NCI-H1436 treated with DMSO at 0.1 percent for 48 hours (cell line): ENCODE data around the gene SYNJ1.
"Not testable (repeated sequence)": the region's sequence is repeated elsewhere in the genome, so short reads cannot be mapped to it uniquely, and the experiment has no call there.

Experiments used
- DNase-seq: peaks from one replicate; lab custom pipeline; 2025; lab: John Stamatoyannopoulos, UW

The SYNJ1 gene

DNA sequence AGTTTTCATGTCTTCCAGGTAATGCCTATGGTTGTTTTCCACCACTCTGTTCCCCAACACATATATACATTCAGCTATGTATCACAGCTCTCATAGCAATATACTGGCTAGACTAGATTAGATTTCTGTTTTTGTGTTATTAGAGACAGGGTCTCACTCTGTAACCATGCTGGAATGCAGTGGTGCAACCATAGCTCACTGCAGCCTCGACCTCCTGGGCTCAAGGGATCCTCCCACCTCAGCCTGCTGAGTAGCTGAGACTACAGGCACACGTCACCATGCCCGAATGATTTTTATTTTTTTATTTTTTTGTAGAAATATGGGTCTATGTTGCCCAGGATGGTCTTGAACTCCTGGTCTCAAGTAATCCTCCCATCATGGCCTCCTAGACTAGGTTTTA lies 37.7 kb downstream of the SYNJ1 start:
- no peak for DNase-seq

DNA sequence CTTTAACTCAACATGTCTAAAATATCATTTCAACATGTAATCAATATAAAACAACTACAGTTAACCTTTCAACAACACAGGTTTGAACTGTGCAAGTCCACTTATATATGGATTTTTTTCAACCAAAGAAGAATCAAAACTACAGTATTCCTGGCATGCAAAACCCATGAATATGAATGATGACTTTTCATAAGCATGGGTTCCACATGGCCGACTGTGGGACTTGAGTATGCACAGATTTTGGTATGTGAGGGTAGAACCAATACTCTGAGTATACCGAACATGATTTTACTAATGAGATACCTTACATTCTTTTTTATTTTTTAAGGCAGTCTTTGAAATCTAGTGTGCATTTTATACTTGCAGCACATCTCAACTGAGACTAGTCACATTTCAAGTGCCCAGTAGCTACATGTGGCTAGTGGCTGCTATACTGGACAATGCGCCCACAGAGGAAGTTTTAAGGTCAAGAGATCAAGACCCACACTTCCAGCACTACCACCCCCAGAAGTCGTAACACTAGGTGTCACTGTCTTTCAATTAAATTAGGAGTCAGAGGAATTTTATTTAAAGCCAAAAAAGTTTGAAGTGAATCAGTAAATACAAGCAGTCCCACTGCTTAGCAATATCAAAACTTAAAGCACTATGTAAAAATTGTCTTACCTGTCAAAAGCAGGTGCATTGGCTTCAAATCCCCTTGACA lies 40.0 kb downstream of the SYNJ1 start:
- DNase-seq: no peak

DNA sequence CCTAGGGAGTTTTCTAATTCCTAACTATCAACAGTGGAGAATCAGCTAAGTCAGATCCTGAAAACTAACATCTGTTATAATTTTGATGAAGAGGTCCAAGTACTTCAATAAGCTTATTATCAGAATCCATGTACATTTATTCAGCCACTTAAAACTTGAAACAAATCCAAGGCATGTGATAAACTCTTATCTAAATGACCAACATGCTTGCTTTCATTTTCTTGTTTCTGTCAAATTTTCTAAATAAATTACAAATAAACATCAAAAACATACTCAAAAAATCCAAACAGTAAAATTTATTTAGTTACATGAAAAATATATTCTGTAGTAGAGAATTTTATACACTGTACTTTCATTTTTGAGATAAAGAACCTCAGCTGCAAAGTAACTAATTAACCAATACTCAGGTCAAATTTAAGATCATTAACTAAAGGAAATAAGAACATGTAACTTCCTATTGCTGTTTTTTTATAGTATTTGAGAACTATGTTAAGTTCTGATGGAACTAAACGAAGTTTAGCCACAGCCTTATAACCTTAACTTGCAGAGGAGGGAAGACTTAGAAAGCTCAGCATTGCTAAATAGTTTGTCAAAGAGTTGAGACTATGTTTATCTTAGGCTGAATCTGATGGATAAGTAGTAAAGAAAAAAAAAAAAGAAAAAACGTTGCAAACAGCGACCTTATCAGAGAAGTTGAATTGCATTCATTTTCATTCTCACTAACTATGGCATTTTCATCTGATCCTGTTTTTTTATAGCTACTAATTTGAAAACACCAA lies 44.9 kb downstream of the SYNJ1 start:
- no peak for DNase-seq

DNA sequence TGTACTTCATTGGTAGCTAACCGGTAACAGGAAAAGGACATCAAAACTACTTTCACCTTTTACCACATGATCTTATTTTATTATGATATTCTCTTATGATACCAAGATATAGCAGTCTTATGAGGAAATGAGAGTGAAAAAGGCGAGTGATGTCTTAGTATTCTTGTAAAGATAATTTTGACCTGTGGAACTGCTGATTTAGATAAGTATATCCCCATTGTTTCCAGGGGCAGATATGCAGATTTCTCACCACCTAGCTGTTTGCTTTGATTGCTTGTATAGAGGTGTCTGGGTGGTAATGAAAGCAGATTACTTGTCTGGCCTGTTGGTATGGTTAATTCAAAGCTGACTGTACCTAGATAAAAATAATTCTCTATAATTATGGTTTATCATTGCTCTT lies 53.1 kb downstream of the SYNJ1 start:
- no peak for DNase-seq

DNA sequence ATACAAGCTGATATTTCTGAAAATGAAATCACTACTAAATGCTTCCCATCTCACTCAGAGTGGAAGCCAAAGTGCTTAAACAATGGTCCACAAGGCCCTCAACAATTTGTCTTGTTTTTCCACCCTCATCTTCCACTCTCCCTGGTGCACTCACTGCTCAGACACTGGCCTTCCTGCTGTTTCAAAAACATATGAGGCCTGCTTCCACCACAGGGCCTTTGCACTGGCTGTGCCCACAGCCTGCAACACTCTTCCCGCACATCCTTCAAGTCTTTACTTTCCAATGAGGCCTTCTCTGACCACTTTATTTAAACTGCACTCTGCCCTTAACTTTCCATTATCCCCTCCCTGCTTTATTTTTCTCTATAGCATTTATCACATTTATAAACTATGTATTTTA lies 53.8 kb downstream of the SYNJ1 start:
- no peak for DNase-seq

DNA sequence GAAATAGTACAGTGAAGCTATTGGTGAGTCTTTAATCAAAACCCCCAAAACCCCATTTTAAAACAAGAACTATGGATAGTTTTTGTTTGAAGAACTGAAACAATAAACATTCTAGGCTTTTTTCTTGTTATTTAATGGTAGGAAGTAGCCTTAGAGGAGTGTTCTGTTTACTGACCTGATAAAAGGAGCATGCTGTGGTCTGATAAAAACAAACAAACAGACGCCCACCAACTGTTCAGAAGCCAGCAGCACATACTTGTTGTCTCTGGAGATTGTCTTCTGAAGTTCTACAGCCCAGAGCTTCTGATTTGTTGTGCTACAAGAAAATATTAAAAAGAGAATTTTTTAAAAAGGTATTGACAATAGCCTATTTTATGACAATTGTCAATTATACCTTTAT lies 61.6 kb downstream of the SYNJ1 start:
- DNase-seq: no peak

- DNase-seq: not testable (repeated sequence)
Measured at GRCh38 chr21:32664095-32664494, 63.7 kb downstream of the SYNJ1 start.

DNA sequence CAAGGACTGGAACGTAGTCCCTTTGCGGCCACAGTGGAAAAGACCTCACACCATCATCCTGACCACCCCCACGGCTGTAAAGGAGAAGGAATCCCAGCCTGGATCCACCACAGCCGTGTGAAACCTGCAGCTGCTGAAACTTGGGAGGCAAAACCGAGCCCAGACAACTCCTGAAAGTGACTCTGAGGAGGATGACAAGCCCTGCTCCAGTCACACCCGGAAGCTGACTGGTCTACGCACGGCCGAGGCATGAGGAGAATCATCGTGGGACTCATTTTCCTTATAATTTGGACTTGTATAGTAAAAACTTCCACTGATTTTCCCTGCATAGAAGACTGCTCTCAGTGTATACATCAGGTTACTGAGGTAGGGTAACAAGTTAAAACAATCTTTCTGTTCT lies 65.8 kb downstream of the SYNJ1 start:
- not testable (repeated sequence) for DNase-seq

GRCh38 chr21:32661026-32661782 lies 66.6 kb downstream of the SYNJ1 start:
- not testable (repeated sequence) for DNase-seq

DNA sequence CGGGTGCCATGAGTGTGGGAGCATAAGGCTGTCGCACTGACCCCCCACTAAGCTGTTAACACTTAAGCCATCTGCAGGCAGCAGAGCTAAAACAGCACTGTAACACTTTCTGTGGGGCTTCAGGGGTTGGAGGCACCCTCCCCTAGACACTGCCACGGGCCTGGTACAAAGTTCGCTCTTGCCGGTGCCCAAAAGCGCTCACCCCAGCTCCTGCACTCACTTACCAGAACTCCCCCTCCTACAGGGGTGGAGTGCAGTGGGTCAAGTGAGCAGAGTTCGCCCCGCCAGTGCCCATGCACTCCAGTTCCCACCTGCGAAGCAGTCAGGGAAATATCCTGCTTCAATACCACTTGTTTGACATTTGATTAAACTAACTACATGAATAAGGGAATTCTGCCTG lies 69.3 kb downstream of the SYNJ1 start:
- DNase-seq: no peak

- DNase-seq: no peak
Measured at GRCh38 chr21:32653326-32653901, 74.4 kb downstream of the SYNJ1 start.

DNA sequence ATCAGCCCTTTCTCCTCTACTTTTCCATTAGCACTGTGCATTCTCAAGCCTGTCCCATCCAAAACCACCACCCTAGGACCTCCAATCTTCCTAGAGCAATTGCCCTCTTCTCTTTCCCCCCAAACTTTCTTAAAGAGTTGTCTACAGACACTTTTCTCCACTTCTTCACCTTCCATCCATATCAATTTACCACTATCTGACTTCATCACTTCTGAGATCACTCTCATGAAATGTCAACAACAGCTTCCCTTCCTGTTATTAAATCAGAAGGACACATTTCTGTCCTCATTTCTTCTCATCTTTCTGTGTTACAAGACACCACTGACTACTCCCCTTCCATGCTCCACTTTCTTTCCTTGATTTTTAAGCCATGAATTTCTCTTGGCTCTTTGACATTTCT lies 79.6 kb downstream of the SYNJ1 start:
- no peak for DNase-seq

DNA sequence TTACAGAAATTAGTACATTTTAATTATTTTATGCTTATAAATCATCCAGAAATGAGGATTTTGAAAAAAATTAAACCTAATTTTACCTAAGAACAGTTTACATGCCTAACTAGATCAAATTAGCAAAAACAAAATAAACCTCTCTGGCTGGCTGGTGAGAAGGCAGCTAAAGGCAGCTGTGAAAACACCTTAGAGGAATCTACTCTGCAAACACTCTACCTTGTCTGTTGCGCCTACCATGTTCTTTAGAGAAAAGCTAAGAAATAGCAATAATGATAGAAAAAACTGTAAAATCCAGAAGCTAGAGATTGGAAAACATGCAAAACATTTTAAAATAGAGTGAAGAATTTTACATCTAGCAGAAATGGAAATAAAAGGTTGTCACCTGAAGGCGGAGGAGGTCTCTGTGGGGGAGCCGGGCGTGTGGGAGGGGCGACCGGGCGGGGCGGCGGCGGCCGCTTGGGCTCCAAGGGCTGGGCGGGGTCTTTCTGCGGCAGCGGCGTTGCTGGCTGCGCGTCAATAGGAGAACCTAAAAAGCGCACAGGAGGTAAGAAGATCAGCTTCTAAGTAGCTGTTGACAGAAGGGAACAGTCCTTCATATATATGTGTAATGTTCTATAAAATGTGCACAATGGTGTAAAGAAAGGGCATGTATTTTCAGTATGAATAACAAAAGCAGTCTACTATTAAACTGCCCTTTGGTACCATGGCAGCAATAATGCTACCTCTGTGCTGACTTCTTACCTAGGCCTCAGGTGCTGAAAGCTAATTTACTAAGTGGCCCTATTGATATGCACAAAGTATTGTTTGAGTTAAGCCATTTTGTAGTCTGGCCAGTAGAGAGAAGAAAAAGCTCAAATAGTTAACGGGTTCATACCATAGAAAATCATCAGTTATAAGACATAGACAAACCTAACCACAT lies 82.3 kb downstream of the SYNJ1 start:
- DNase-seq: no peak

DNA sequence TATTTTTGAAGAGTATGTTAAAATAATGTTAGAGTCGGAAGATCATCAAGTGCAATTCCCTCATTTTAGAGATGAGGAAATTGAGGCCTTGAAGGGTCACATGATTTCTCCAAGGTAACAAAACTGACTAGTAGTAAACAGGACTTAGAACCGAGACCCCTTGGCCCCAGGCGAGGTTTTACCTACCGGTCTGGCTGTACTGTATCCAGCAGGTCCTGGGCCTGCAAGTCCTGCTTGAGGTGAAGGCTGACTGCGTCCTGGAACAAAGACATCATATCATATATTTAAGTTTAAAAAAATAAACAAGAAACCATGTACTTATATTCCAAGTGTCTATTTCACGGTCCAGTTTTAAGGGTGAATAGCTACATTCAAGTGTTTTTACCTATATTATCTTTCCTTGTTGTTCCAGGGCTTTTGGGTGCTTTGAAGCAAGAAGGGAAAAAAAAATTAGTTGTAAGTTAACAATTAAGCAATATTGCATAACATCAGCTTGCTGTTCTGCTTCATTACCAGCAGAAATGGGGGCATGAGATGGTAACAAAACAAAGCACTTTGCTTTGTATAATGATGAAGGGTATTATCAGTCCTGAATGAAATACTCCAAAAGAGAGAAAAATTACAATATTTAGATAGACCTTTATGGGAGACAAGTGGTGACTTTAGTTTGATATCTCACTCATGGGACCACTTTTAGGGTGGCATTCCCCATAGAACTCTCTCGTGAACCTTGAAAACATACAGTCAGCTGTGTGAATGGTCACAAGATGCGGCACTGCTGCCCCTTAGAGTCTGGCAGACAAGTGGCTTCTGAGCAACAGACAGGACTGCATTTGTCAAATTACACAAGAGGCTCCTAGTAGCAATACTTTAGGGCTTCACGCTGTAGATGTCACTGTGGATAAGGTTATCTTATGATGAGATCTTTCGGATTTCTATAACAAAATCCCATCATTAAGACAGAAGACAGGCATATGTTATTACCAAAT lies 85.8 kb downstream of the SYNJ1 start:
- DNase-seq: no peak

DNA sequence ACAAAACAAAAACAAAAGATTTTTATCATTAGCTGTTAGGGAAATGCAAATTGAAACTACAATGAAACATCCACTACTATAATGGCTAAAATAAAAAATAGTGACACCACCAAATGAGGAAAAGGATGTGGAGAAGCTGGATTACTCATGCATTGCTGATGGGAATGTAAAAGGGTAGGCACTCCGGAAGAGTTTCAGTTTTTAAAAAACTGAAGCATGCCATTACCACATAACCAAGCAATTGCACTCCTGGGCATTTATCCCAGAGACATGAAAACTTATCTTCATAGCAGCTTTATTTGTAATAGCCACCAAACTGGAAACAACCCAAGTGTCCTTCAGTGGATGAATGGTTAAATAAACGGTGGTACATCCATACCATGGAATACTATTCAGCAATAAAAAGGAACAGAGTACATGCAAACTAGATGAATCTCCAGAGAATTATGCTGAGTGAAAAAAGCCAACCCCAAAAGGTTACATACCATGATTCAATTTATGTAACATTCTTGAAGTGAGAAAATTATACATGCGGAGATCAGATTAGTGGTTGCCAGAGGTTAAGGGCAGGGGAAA lies 101.1 kb downstream of the SYNJ1 start:
- DNase-seq: no peak

- not testable (repeated sequence) for DNase-seq
Measured at GRCh38 chr21:32618218-32618617, 109.6 kb downstream of the SYNJ1 start.

DNA sequence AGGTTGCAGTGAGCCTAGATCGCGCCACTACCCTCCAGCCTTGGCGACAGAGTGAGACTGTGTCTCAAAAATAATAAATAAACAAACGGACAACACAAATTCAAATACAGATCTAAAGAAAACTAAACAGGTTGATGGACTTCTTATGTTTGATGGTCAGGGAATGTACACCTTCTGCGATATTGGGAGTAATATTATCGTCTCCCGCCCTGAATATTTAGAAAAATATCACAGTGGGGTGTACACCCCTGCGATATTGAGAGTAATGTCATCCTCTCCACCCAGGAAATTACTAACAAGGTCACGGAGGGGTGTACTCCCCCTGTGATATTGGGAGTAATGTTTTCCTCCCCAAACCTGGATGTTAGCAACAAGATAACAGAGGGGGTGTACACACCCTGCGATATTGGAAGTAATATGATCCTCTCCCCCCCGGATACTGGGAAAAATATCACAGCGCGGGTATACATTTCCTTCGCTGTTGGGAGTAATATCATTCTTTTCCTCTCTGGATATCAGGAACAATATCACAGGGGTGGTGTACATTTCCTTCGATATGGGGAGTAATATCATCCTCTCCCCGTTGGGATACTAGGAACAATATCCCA lies 114.3 kb downstream of the SYNJ1 start:
- DNase-seq: no peak

DNA sequence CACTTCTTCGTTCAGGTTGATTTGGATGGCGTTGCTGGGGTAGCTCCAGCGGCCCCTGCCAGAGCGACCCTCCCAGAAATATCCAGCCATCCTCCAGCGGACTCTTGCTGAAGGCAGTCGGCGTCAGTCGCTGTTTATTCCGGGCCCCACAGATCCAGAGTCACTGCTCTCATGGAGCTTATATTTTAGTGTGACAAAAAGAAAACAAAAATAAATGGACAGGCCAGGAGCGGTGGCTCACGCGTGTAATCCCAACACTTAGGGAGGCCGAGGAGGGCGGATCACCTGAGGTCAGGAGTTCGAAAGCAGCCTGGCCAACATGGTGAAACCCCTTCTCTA lies 114.8 kb downstream of the SYNJ1 start:
- DNase-seq: no peak
